CD14-positive monocyte (primary cell): ENCODE data around the gene LGR5. TPM values are rescaled to one million over a fixed set of nuclear protein-coding genes. Genes with fewer than 3 reads are reported as not detected.

Experiments
- DNase-seq, 3 donors: peaks; one replicate each; pipeline ENCODE4 v3.0.0-alpha.2; 2011 to 2022
- H2AFZ ChIP-seq: 2 replicates; pipeline ENCODE4 v1.6.0; 2012; ENCODE audit warnings: mild to moderate bottlenecking, low read depth, low read length, inconsistent platforms; ENCODE audit not compliant: insufficient read depth, poor library complexity, severe bottlenecking
- H3K27ac ChIP-seq, 2 donors: 1 replicate in 1 of 2; 2 replicates in 1 of 2; pipeline ENCODE4 v1.5.1; 2012 to 2013; ENCODE audit warnings: low read length in 2 of 2, control low read depth in 1 of 2, inconsistent platforms in 1 of 2, low read depth in 1 of 2, mild to moderate bottlenecking in 1 of 2
- H3K27me3 ChIP-seq, 2 donors: one replicate each; pipeline versions ENCODE4 v1.6.0 to v1.6.1; 2011 to 2013; ENCODE audit warnings: low read length in 2 of 2; ENCODE audit not compliant: control insufficient read depth in 2 of 2, insufficient read depth in 2 of 2
- H3K36me3 ChIP-seq, 2 donors: replicated peaks in 1 of 2; 1 replicate in 1 of 2; 2 replicates in 1 of 2; pipeline versions ENCODE4 v1.5.1 to v1.6.1; 2012 to 2013; ENCODE audit warnings: low read length in 2 of 2, control low read depth in 1 of 2, inconsistent platforms in 1 of 2, mild to moderate bottlenecking in 1 of 2; ENCODE audit not compliant: insufficient read depth in 2 of 2, control insufficient read depth in 1 of 2
- H3K4me1 ChIP-seq, 2 donors: 1 replicate in 1 of 2; 2 replicates in 1 of 2; pipeline versions ENCODE4 v1.5.1 to v1.6.1; 2012 to 2013; ENCODE audit warnings: low read length in 2 of 2, control low read depth in 1 of 2, inconsistent platforms in 1 of 2, mild to moderate bottlenecking in 1 of 2, moderate library complexity in 1 of 2; ENCODE audit not compliant: insufficient read depth in 2 of 2, control insufficient read depth in 1 of 2
- H3K4me2 ChIP-seq: replicated peaks from 2 replicates; pipeline ENCODE3; 2012; ENCODE audit warnings: low read length, moderate library complexity, mild to moderate bottlenecking; ENCODE audit not compliant: poor library complexity, severe bottlenecking; ENCODE audit errors: extremely low read depth
- H3K4me3 ChIP-seq, 3 experiments: fragments of 200-600 bp in 1 of 3; sonication (generic) in 1 of 3; replicated peaks in 1 of 3; 1 replicate in 2 of 3; 2 replicates in 1 of 3; pipeline ENCODE4 v1.5.1; 2011 to 2013; ENCODE audit warnings: low read length in 3 of 3, mild to moderate bottlenecking in 3 of 3, control low read depth in 2 of 3, low read depth in 2 of 3, inconsistent platforms in 1 of 3, moderate library complexity in 1 of 3
- H3K79me2 ChIP-seq: 2 replicates; pipeline ENCODE4 v1.6.0; 2012; ENCODE audit warnings: mild to moderate bottlenecking, control low read depth, inconsistent platforms, low read length, moderate library complexity; ENCODE audit not compliant: insufficient read depth
- H3K9ac ChIP-seq: 2 replicates; pipeline ENCODE4 v1.6.0; 2017; ENCODE audit warnings: low read length, mild to moderate bottlenecking; ENCODE audit not compliant: insufficient read depth, poor library complexity, severe bottlenecking
- H3K9me3 ChIP-seq, 2 donors: replicated peaks in 1 of 2; 1 replicate in 1 of 2; 2 replicates in 1 of 2; pipeline versions ENCODE4 v1.5.1 to v1.6.1; 2012 to 2013; ENCODE audit warnings: low read length in 2 of 2, control low read depth in 1 of 2; ENCODE audit not compliant: control insufficient read depth in 1 of 2, insufficient read depth in 1 of 2
- H4K20me1 ChIP-seq: 2 replicates; pipeline ENCODE4 v1.6.0; 2012; ENCODE audit warnings: mild to moderate bottlenecking, low read length, control low read depth, moderate library complexity; ENCODE audit not compliant: insufficient read depth
- H3K27ac Mint-ChIP-seq, 7 donors: one replicate each; pipeline ENCODE4 v1.8.0; 2020; ENCODE audit warnings: mild to moderate bottlenecking in 7 of 7, mixed read lengths in 7 of 7, moderate library complexity in 6 of 7, inconsistent platforms in 2 of 7
- H3K27me3 Mint-ChIP-seq, 3 donors: one replicate each; pipeline ENCODE4 v1.8.0; 2021 to 2022; ENCODE audit warnings: low read depth in 3 of 3, mild to moderate bottlenecking in 3 of 3, mixed read lengths in 3 of 3, moderate library complexity in 3 of 3, inconsistent platforms in 1 of 3
- H3K36me3 Mint-ChIP-seq, 2 donors: one replicate each; pipeline ENCODE4 v1.8.0; 2020; ENCODE audit warnings: mixed read lengths in 2 of 2, inconsistent platforms in 1 of 2, mild to moderate bottlenecking in 1 of 2
- H3K4me1 Mint-ChIP-seq: one replicate; pipeline ENCODE4 v1.8.0; 2020; ENCODE audit warnings: mild to moderate bottlenecking, mixed read lengths
- H3K4me3 Mint-ChIP-seq, 2 donors: one replicate each; pipeline ENCODE4 v1.8.0; 2020; ENCODE audit warnings: mild to moderate bottlenecking in 2 of 2, mixed read lengths in 2 of 2, moderate library complexity in 1 of 2
- H3K9me3 Mint-ChIP-seq, 7 donors: one replicate each; pipeline ENCODE4 v1.8.0; 2020 to 2022; ENCODE audit warnings: mixed read lengths in 7 of 7, mild to moderate bottlenecking in 6 of 7, moderate library complexity in 6 of 7, inconsistent platforms in 2 of 7
- WGBS: methylation state at CpG from one replicate; pipeline ENCODE4 v1.1.5; 2013; ENCODE audit warnings: missing lambda C conversion rate; ENCODE audit not compliant: insufficient coverage; 5-methylcytosine and 5-hydroxymethylcytosine counted together
- intact Hi-C, 2 donors: fragments of 100-400 bp; cut with micrococcal nuclease; formaldehyde crosslinking; loops; one replicate each; pipeline versions ENCODE4 v1.15.0 to v1.15.1; 2023
- polyA plus RNA-seq, 3 donors: library from polyadenylated mRNA; depleted of rRNA in 1 of 3; unstranded in 2 of 3; stranded (reverse) in 1 of 3; fragments of 300-500 nt in 2 of 3; fragments of >200 nt in 1 of 3; fragmentation: Illumina TruSeq in 2 of 3; gene quantifications; 1 replicate in 2 of 3; 2 replicates in 1 of 3; pipeline ENCODE4 v1.2.3, GENCODE V29; 2012 to 2021
- TF ChIP-seq, protein P1 (sequence below): fragments of 200-600 bp; IDR thresholded peaks from one replicate; pipeline ENCODE4 v1.8.0; 2022; ENCODE audit warnings: antibody characterized with exemption, mild to moderate bottlenecking

LGR5 gene
- polyA plus RNA-seq, 3 donors: not detected

DNA sequence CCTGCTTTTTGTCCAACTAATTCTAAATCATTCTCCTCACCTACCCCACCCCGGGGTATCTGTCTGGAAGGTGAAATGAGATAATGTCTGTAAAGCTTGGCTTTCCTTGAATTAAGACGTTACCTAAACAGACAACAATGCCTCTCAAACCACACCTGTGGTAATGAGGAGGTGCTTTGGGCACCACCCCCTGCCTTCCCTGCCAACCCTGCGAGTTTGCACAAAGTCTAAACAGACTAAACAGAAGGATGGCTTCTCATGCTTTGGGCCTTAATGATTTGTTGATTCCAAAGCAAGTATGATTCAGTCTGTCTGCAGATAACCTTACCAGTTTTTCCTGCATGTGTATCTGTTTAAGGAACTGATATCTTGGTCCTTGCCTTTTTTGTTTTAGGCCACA, 141.6 kb downstream of the LGR5 start:
- no peak overlapping the region for H2AFZ ChIP-seq
- H3K27me3 Mint-ChIP-seq: peaks cover 0 to 4% (median 0%) of the 10 kb centered on the region in 3 donors
- no peaks in the 10 kb centered on the region for H3K36me3 ChIP-seq
- TF ChIP-seq, protein P1, sequence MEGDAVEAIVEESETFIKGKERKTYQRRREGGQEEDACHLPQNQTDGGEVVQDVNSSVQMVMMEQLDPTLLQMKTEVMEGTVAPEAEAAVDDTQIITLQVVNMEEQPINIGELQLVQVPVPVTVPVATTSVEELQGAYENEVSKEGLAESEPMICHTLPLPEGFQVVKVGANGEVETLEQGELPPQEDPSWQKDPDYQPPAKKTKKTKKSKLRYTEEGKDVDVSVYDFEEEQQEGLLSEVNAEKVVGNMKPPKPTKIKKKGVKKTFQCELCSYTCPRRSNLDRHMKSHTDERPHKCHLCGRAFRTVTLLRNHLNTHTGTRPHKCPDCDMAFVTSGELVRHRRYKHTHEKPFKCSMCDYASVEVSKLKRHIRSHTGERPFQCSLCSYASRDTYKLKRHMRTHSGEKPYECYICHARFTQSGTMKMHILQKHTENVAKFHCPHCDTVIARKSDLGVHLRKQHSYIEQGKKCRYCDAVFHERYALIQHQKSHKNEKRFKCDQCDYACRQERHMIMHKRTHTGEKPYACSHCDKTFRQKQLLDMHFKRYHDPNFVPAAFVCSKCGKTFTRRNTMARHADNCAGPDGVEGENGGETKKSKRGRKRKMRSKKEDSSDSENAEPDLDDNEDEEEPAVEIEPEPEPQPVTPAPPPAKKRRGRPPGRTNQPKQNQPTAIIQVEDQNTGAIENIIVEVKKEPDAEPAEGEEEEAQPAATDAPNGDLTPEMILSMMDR: no peak
- H3K4me2 ChIP-seq: no peak overlapping the region
- no peak overlapping the region for H3K4me3 Mint-ChIP-seq
- no peak overlapping the region for H3K4me3 ChIP-seq
- H3K36me3 Mint-ChIP-seq: no peaks in the 10 kb centered on the region
- intact Hi-C loops: no loop called here
- no peak for DNase-seq
- no peaks in the 10 kb centered on the region for H3K27me3 ChIP-seq
- H3K9me3 Mint-ChIP-seq: peaks cover 0 to 3% (median 0%) of the 10 kb centered on the region in 7 donors
- no peak overlapping the region for H3K27ac Mint-ChIP-seq
- H4K20me1 ChIP-seq: no peaks in the 10 kb centered on the region
- no peaks in the 10 kb centered on the region for H3K4me1 ChIP-seq
- 100% methylated on average over 1 of the region's 3 CpGs for WGBS
- H3K79me2 ChIP-seq: no peaks in the 10 kb centered on the region
- no peaks in the 10 kb centered on the region for H3K4me1 Mint-ChIP-seq
- H3K27ac ChIP-seq: no peak overlapping the region
- no peaks in the 10 kb centered on the region for H3K9me3 ChIP-seq
- no peak overlapping the region for H3K9ac ChIP-seq

DNA sequence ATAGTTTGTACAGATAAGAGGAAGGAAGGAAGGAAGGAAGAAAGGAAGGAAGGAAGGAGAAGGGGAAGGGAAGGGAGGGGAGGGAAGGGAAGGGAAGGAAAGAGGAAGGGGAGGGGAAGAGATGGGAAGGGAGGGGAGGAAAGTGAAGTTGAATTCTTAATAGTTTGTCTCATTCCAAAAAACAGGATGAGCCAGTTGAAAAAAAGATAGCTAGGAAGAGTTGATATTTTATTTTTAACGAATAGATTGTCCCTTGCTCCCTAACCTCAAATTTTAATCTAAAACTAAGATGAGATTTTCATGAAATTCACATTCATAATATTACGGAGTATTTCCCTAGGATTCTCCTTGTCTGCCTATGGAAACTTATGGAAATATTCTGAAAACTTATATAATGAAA, 143.3 kb downstream of the LGR5 start:
- H3K4me3 Mint-ChIP-seq: no peak overlapping the region
- H3K27ac Mint-ChIP-seq: peak overlapping the region in 1 of 7 donors; percentile 70
- no peaks in the 10 kb centered on the region for H4K20me1 ChIP-seq
- no peaks in the 10 kb centered on the region for H3K4me1 ChIP-seq
- H3K9ac ChIP-seq: no peak overlapping the region
- H3K27me3 Mint-ChIP-seq: peaks cover 0 to 4% (median 0%) of the 10 kb centered on the region in 3 donors
- TF ChIP-seq, protein P1: no peak
- intact Hi-C loops: no loop called here
- DNase-seq: no peak
- no peak overlapping the region for H3K4me2 ChIP-seq
- H3K4me1 Mint-ChIP-seq: no peaks in the 10 kb centered on the region
- WGBS: no CpG with 5 or more reads among the region's 2 CpGs
- H3K27me3 ChIP-seq: no peaks in the 10 kb centered on the region
- H3K4me3 ChIP-seq: no peak overlapping the region
- no peak overlapping the region for H2AFZ ChIP-seq
- H3K79me2 ChIP-seq: no peaks in the 10 kb centered on the region
- H3K9me3 Mint-ChIP-seq: peaks cover 0 to 3% (median 0%) of the 10 kb centered on the region in 7 donors
- H3K36me3 Mint-ChIP-seq: no peaks in the 10 kb centered on the region
- H3K27ac ChIP-seq: no peak overlapping the region
- H3K36me3 ChIP-seq: no peaks in the 10 kb centered on the region
- no peaks in the 10 kb centered on the region for H3K9me3 ChIP-seq
